ENCODE results near the gene PRDM16. TPM values are rescaled to one million over a fixed set of nuclear protein-coding genes. Genes with fewer than 3 reads are reported as not detected.

The PRDM16 gene
- total RNA-seq, 1 experiment from 2014 or later = 0.95 TPM

DNA sequence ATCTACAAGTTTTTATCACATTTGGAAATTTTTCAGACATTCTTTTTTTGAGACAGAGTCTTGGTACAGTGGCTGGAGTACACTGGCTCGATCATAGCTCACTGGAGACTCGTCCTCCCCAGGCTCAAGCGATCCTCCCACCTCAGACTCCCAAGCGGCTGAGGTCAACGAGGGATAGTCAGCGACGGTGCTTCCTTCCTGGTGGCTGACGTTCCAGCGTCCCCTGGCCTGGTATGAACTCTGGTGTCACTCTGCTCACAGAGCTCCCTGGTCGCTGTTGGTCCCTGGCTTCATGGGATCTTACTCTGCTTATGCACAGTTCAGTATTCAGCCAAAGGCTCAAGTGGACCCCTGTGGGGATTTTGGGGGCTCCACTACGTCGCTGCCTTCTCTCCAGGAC is 382.0 kb downstream of the PRDM16 start:
- Histone ChIP-seq H3K4me3 (no peak overlapping the region), H3K27me3 (no peaks in the 10 kb centered on the region; the same call in 1 of the 2 replicates), H3K9me3 (peaks cover 11% of the 10 kb centered on the region), H3K36me3 (no peaks in the 10 kb centered on the region)
- no peak for DNase-seq

DNA sequence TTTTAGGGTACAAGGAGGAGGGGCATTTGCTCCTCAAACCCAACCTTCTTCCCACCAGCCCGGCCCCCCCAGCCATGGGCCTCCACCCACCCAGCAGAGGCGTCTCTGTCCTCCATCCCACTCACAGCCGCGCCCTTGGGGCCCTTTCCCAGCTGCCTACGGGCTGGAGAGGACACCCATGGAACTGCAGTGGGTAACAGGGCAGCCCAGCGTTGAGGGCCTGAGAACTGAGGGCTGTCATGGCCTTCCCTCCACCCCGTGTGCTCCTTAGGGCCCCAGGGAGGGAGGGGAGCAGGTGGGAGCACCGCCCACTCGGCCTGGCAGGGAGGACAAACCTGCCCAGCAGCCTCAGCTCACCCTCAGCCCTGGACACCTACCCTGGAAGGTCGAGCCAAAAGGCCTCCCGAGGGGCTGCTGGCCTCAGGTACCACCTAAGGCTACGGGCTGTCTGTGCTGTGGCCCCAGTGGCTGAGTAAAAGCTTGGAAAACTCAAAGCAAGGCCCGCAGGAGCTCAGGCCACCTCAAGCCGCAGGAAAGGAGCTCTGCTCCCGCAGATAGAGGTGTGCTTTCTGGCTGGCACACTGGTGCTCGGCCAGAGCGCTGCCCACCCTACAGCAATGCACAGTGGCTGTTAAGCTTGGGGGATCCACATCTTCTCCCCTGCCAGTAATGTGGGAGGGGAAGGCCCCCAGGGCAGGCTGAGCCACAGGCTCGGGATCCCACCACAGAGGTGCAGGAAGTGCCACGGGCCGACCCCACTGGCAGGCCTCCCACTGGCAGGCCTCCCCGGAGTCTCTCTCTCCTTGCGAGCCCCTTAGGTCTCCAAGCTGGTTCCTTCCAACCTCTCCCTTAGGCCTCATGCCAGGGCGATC is 383.2 kb downstream of the PRDM16 start:
- H3K27me3 ChIP-seq = no peaks in the 10 kb centered on the region; the same call in 1 of the 2 replicates
- H3K9me3 ChIP-seq = peaks cover 5% of the 10 kb centered on the region
- no peaks in the 10 kb centered on the region for H3K36me3 ChIP-seq
- H3K4me3 ChIP-seq = no peak overlapping the region
- DNase-seq = no peak

DNA sequence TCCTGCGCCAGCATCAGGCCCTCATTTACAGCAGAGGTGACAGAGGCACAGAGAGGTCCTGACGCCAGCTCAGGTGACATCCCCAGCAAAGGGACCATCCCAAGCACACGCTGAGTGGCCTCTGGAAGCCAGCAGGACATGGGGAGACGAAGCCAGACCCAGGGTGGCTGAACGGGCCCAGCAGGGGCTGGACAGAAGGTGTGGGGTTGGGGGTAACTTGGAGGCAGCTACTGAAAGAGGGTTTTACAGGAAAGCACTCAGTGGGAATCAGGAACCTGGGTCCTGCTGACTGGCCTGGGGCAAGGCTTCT is 383.8 kb downstream of the PRDM16 start:
- Histone ChIP-seq H3K9me3 (peaks cover 3% of the 10 kb centered on the region), H3K4me3 (no peak overlapping the region), H3K27me3 (no peaks in the 10 kb centered on the region; the same call in 1 of the 2 replicates), H3K36me3 (no peaks in the 10 kb centered on the region)
- DNase-seq = no peak

DNA sequence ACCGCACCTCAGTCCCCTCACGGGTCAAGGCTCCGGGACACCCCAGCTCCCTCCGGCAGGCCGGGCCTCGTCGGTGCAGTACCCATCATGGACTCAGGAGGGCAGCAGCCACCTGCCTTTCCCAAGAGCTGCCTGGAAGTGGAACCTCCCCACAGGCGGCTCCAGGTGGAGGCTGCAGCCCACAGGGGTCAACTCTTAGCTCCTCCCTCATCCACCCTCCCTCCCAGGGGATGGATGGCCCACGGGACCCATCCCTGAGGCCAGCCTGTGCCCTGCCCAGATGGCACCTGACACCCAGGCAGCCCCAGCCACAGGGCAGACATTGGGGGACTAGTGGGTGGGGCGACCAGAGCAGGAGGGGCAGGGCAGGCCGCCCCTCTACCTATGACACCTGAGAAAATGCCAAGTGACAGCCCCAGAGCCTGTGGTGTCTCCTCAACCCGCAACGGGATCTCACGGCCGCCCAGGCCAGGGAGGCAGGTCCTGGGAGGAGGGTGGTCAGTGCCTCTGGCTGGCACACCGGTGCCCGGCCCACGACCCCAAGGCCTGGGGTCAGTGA is 384.3 kb downstream of the PRDM16 start:
- Histone ChIP-seq H3K4me3 (no peak overlapping the region), H3K9me3 (no peaks in the 10 kb centered on the region), H3K27me3 (no peaks in the 10 kb centered on the region; the same call in 1 of the 2 replicates), H3K36me3 (no peaks in the 10 kb centered on the region)
- peak; percentile 64 for DNase-seq

DNA sequence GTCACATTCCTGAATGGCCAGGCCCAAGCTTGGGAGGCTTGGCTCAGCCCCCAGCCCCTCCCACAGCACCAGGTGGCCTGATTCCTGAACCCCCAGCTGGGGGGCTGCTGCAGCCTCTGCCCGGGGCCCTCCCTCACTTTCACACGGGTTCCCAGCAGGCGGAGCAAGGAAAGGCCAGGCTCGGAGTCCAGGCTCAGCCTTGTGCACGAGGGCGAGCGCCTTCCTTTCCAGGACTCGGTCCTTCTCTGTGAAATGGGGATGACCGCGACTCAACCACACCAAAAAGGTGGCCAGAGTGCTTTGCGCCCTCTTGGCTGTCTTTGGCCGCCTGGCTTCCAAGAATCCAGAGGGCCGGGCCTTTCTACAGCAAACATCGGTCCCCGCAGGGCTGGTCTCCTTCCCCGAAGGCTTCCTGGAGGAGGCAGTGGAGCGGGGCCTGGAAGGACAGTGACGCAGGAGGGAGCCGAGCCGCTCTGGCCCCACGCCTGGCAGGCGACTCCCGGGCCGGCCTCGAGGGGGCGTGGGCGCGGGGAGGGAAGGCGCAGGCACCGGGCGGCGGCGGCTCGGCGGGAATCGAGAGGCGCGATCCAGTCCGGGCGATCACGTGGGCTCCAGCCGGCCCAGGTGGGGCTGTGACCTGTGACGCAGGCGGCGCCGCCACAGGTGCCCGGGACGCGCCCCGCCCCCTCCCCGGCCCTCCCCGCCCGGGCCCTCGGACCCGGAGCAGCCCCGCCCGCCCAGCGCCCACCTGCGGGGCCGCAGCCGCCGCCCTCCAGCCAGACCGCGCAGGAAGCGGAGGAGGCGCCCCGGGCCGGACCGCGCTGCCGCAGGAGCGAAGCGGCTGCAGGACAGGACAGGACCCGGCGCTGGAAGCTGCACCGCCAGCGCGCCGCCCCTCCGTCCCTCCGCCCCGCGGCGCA is 385.1 kb downstream of the PRDM16 start, which contains the start of gene ARHGEF16:
TSS of gene ARHGEF16 (plus strand) at position 775 of the 920 bp plus-strand sequence. CDS start 8,420 bp downstream, outside the sequence.
- no peaks in the 10 kb centered on the region; the same call in 1 of the 2 replicates for H3K27me3 ChIP-seq
- peak within 1 kb of the TSS; percentile 33 for H3K4me3 ChIP-seq
- H3K9me3 ChIP-seq = no peaks in the 10 kb centered on the region
- no peaks in the 10 kb centered on the region for H3K36me3 ChIP-seq
- peak; percentile 62 for DNase-seq

DNA sequence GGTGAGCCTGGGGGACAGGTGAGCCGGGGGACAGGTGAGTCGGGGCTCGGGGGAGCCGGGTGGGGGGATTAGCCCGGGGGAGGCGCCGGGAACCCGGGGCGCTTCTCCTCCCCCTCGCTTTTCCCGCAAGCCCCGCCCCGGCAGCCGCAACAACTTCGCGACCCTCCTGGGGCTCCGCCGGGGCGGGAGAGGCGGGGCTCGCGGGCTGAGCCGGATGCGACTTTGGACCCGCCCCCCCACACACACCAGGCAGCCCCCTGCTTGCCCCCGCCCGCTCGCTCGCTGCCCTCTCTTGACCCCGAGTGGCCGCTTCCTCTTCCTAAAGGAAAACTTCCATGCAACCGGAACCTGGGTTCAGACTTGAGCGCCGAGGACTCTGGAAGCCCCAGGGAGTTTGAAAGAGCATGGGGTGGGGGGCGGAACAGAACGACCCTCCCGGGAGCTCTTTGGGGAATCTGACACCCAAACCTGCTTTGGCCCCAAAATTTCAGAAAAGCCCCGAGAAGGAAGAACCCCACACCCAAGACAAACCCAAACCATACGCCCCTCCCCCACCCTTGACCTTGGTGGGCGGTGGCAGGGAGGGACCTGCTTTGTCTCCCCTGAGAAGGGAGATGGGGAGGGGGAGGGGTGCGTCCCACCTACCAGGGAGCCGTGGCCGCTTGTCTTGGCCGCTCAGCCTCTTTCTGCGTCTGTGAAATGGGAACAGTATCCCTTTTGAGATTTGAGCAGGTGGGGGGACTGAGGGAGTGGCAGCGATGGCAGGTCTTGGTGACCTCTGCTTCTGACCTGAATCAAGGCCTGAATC is 386.0 kb downstream of the PRDM16 start:
- Histone ChIP-seq H3K27me3 (no peaks in the 10 kb centered on the region; the same call in 1 of the 2 replicates), H3K9me3 (no peaks in the 10 kb centered on the region), H3K4me3 (peak overlapping the region; percentile 33), H3K36me3 (no peaks in the 10 kb centered on the region)
- no peak for DNase-seq

DNA sequence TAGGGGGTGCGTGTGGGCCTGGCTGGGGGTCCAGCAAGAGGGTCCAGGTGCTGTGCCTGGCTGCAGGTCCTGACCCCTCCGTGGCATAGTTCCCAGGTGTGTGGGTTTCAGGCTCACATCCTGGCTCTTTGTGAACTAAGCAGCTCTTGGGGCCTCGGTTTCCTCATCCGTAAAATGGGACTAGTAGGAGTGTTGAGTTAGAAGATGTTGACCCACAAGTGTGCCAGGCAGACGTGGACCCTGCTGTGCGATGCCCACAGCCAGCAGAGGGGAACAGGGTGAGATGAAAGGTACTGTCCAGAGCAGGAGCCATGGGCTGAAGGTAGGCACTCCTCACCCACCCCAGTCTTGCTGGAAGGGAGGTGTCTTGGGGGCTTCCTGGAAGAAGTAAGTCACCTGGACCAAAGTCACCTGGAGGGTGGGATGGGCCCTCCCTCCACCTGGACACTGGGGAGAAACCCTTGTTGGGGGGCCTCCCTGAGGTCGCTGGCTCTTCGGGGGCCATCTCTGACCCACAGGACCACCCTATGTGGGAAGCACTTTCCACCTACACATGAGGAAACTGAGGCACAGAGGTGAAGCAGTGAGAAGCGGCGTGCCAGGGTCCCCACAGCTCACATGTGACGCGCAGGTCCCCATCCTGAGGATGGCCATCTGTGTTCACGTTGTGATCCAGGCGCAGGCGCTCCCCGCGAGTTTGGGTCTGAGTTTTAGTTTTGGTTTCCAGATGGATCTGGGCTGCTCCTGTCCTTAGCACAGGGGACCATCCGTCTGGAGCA is 386.9 kb downstream of the PRDM16 start:
- H3K36me3 ChIP-seq = no peaks in the 10 kb centered on the region
- DNase-seq = no peak
- no peaks in the 10 kb centered on the region for H3K9me3 ChIP-seq
- H3K27me3 ChIP-seq = no peaks in the 10 kb centered on the region; the same call in 1 of the 2 replicates
- no peak overlapping the region for H3K4me3 ChIP-seq

DNA sequence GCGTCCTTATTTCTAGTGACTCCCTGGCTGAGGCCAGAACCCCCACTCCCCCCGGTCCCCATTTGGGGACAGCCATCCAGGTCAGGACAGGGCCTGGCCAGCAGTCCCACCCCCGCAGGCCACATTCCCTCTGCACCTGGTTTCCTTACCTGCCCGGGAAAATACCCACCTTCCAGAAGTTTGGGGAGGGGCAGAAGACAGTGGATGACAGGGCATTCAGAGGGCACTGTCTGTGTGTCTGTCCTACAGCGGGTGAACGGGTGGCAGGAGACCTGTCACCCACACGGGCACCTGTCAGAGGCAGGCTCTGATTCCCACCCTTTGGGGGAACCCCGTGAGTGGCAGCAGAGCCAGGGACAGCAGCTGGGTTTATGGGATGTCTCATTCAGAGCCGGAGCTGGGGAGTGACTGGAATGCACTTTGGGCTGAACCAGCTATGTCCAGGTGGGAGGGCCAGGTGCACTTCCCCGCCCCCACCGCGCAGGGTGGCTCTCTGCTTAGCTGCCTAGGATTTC is 387.5 kb downstream of the PRDM16 start:
- Histone ChIP-seq H3K4me3 (no peak overlapping the region), H3K36me3 (no peaks in the 10 kb centered on the region), H3K27me3 (no peaks in the 10 kb centered on the region), H3K9me3 (no peaks in the 10 kb centered on the region)
- DNase-seq = no peak

DNA sequence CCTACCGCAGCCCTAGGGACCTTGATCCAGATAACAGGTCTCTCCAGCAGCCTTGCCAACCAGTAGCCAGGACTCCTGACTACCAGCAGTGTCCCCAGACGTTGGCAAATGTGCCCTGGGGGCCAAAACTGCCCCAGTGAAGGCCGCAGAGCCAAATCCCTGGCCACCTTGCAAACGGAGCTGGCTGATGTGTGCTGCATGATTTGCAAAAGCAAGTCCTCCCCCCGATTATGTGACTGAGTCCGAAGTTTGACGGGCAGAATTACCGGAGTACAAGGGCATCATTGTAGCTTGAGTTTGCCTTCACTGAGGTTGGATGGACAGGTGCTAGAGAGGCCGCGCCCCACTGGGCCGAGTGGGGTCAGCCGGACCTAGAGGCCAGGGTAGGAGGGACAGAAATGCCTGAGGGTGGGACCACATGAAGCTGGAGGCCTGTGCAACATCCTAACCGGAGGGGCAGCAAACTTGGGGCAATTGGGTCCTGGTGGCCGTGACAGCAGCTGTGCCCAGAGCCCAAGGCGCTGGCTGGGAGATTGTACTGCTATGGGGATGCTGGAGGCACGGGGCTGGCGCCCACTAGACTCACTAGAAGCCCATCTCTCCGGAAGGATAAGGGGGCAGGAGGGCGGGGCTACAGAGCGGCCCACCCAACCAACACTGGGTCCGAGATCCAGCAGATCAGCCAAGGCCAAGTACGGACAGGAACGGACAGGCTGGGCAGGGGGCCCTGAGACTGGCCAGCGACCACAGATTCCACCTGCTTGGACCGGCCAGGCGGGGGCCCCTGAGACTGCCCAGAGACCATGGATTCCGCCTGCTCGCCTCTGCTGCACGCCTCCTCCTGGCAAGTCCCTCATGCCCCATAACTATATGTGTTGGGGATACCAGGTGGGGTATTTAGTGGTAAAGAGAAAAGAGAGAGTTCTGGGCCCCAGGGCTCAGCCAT is 388.2 kb downstream of the PRDM16 start:
- H3K27me3 ChIP-seq = no peaks in the 10 kb centered on the region
- H3K36me3 ChIP-seq = no peaks in the 10 kb centered on the region
- no peaks in the 10 kb centered on the region for H3K9me3 ChIP-seq
- H3K4me3 ChIP-seq = no peak overlapping the region
- DNase-seq = no peak

DNA sequence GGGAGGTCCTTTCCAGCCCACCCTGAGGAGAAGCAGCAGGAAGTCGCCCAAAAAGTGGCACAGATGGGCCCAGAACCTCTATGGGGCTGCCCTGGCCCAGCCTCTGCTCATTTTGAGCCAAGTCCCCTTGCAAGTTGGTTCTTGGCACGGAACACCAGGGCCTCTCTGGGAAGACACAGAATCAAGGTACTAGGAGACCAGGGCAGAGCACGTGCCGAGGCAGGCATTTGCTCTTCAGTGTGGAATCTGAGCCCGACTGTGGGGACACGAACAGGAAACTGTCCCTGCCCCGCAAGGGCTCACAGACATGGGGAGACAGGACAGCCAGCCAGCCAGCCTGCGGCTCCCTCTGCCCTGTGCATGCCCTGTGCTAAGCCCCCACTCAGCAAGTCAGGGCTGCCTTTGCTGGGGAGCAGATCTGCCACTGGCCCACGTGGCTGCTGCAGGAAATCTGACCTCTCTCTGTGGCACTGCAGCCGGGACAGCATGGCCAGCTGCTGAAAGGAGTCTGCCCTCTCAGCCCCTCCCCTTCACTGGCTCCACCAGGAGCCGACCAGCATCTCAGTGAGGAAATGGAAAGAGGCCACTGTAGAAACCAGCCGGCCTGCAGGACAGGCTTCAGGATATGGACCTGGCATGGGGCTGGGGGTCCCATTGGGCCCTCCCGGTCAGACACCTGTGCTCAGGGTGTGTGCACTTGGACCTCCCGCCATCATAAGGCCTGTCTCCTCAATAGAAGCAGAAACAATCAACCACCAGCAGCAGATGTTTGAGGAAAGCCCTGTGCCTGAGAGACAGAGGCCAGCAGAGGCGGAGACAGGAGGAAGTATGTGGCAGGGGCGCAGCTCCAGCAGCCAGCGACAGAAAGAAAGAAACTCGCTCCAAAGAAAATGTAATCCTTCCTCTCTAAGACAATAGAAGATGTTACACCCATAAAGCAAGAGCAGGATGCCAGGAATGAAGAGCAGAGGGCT is 389.2 kb downstream of the PRDM16 start:
- H3K9me3 ChIP-seq = no peaks in the 10 kb centered on the region
- no peaks in the 10 kb centered on the region for H3K27me3 ChIP-seq
- no peaks in the 10 kb centered on the region for H3K36me3 ChIP-seq
- H3K4me3 ChIP-seq = no peak overlapping the region
- DNase-seq = no peak

DNA sequence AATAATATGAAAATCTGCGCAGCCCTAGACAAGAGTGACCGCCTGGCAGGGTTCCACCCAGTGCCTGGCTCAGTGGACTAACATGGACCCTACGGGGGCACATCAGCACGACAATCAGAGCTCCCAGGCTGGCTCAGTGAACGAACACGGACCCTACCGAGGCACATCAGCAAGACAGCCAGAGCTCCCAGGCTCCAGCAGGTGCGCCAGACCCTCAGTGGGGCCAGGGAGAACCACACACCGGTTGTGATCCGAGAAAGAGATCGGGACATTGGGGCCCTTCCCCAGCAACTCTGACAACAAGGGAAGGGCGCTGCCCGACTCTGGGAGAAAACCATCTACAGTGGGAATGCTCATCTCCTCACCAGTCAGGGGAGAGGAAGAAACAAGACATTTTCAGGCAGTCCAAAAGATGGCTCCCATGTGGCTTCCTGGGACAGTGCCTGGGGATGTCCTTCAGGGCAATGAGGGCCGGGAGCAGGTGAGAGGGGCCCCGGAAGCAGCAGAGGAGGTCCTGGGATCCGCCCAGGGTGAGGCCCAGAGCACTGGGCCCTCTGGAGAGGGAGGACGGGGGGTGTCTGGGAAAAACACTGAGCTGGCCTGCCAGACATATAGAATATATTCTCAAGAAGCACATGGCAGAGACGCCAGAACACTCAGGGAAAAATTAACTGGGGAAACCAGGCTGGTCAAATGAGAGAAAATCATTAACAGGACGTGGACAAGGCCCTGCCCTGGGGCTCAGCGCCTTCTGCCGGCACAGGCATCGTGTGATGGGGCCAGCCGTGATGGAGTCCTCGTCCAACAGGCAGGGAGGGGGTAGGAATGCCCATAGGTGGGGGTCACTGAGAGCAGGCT is 390.3 kb downstream of the PRDM16 start:
- no peak overlapping the region for H3K4me3 ChIP-seq
- no peaks in the 10 kb centered on the region for H3K9me3 ChIP-seq
- no peaks in the 10 kb centered on the region for H3K36me3 ChIP-seq
- no peak for DNase-seq
- no peaks in the 10 kb centered on the region for H3K27me3 ChIP-seq

DNA sequence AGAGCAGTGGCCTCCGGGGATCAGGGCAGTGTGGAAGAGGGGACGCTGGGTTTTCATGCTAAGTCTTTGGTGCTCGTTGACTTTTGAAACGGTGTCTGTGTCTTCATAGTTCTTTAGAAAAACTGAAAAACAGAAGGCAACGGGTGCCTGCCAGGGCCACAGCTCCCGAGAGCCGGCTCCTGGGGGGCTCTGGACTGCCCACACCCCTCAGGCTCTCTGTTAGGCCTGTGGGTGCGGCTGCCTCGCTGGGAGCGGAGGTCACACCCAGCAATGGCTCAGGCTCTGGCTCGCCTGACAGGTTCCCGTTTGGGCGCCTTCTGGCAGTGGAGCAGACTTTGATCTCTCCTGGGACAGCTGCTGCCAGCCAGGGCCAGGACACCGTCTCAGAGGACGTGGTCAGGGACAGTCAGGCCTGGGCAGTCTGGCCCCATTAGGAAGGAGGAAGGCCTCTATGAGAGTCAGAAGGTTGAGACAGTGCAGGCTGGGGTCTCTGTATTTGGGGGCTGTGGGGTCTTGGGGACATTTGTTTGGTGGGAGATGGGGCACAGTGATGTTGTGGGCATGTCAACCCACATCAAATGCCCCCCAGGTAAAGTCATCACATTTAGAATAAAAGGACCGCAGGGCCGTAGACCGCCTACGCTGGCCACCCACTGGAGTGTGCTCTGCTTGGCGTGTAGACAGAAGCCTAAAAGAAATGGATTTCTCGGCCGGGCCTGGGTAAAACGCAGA is 391.1 kb downstream of the PRDM16 start:
- H3K27me3 ChIP-seq = no peaks in the 10 kb centered on the region
- no peaks in the 10 kb centered on the region for H3K9me3 ChIP-seq
- no peaks in the 10 kb centered on the region for H3K36me3 ChIP-seq
- DNase-seq = no peak
- no peak overlapping the region for H3K4me3 ChIP-seq

Measured in MG63 (cell line).